Measurements from ENCODE around the gene TPK1.
"Not testable (repeated sequence)": the region's sequence is repeated elsewhere in the genome, so short reads cannot be mapped to it uniquely, and the experiment has no call there.

Gene TPK1

GRCh38 chr7:144574753-144575152 lies 261.1 kb downstream of the TPK1 start:
- not testable (repeated sequence) for H3K27ac ChIP-seq (ENCODE audit: low read depth, low read length); H3K27me3 ChIP-seq (ENCODE audit: control insufficient read depth in 1 of 2, insufficient read depth in 2 of 2, low read length in 2 of 2); H3K36me3 ChIP-seq (ENCODE audit: control insufficient read depth in 1 of 2, insufficient read depth in 2 of 2, low read length in 2 of 2); H3K4me3 ChIP-seq (ENCODE audit: low read depth in 1 of 2, low read length in 2 of 2); H3K4me1 ChIP-seq (ENCODE audit: control insufficient read depth in 1 of 2, insufficient read depth in 2 of 2, low read length in 2 of 2); H3K9me3 ChIP-seq (ENCODE audit: control insufficient read depth in 1 of 2, low read length in 2 of 2); H3K9ac ChIP-seq (ENCODE audit: low read depth in 1 of 2, low read length in 2 of 2)

DNA sequence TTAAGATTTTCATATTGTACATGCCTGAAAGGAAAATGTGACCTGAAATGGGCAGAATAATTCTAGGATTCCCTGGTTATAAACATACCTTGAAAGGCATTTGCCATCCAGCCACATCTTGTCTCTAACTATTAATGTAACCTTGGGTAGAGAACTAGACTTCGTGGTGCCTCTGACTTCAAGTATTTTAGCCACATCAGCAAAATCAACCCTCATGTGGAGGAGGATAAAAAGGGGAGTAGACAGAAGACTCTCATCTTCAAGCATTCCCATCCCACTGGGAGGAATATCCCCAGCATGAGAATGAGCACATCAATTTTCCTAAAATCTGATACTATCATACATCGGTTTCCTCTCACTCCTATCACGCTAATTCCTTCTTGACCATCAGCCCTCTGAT lies 267.6 kb downstream of the TPK1 start:
- Histone ChIP-seq H3K4me1 (ENCODE audit: control insufficient read depth in 1 of 2, insufficient read depth in 2 of 2, low read length in 2 of 2) (no peaks in the 10 kb centered on the region), H3K36me3 (ENCODE audit: control insufficient read depth in 1 of 2, insufficient read depth in 2 of 2, low read length in 2 of 2) (no peaks in the 10 kb centered on the region), H3K4me3 (ENCODE audit: low read depth in 1 of 2, low read length in 2 of 2) (no peak overlapping the region), H3K27me3 (ENCODE audit: control insufficient read depth in 1 of 2, insufficient read depth in 2 of 2, low read length in 2 of 2) (no peaks in the 10 kb centered on the region), H3K9me3 (ENCODE audit: control insufficient read depth in 1 of 2, low read length in 2 of 2) (no peaks in the 10 kb centered on the region), H3K27ac (ENCODE audit: low read depth, low read length) (no peak overlapping the region), H3K9ac (ENCODE audit: low read depth in 1 of 2, low read length in 2 of 2) (no peak overlapping the region)

DNA sequence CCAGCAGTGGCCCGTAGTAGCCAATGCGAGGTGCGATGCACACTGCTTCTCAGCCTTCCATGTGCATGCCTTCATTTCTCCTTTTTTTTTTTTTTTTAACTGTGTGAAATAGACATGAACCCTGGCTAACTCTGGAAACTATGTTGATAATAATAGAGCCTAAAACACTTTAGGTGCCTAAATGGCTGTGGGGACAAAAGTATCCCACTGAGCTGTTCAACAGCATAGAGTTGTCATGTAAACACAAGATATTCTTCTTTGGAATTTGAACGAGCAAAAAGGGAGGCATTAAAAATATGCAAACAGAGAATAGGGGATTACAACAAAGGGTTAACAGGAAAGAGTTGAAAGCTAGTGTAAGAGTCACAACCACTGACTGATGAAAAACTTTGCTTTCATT lies 270.3 kb downstream of the TPK1 start:
- Histone ChIP-seq H3K27me3 (ENCODE audit: control insufficient read depth in 1 of 2, insufficient read depth in 2 of 2, low read length in 2 of 2) (no peaks in the 10 kb centered on the region), H3K9me3 (ENCODE audit: control insufficient read depth in 1 of 2, low read length in 2 of 2) (no peaks in the 10 kb centered on the region), H3K4me1 (ENCODE audit: control insufficient read depth in 1 of 2, insufficient read depth in 2 of 2, low read length in 2 of 2) (no peaks in the 10 kb centered on the region), H3K4me3 (ENCODE audit: low read depth in 1 of 2, low read length in 2 of 2) (no peak overlapping the region), H3K9ac (ENCODE audit: low read depth in 1 of 2, low read length in 2 of 2) (no peak overlapping the region), H3K36me3 (ENCODE audit: control insufficient read depth in 1 of 2, insufficient read depth in 2 of 2, low read length in 2 of 2) (no peaks in the 10 kb centered on the region), H3K27ac (ENCODE audit: low read depth, low read length) (no peak overlapping the region)

DNA sequence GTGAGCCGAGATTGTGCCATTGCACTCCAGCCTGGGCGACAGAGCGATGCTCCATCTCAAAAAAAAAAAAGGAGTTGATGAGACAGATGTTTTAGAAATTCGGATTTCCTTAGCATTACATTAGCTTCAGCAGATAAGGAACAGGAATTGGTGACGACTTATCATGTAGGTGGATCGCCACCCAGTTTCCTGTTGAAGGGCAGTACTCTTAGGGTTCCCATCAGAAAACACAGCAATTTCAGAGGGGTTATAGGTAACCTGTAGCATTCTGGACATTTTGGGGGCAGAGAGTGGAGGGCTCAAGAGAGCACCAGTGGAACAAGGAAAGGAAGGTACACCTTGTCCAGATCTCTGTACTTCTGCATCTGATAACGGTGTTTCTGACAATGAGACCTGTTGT lies 286.0 kb downstream of the TPK1 start:
- Histone ChIP-seq H3K27ac (ENCODE audit: low read depth, low read length) (no peak overlapping the region), H3K27me3 (ENCODE audit: control insufficient read depth in 1 of 2, insufficient read depth in 2 of 2, low read length in 2 of 2) (no peaks in the 10 kb centered on the region), H3K9ac (ENCODE audit: low read depth in 1 of 2, low read length in 2 of 2) (no peak overlapping the region), H3K4me3 (ENCODE audit: low read depth in 1 of 2, low read length in 2 of 2) (no peak overlapping the region), H3K9me3 (ENCODE audit: control insufficient read depth in 1 of 2, low read length in 2 of 2) (no peaks in the 10 kb centered on the region), H3K4me1 (ENCODE audit: control insufficient read depth in 1 of 2, insufficient read depth in 2 of 2, low read length in 2 of 2) (no peaks in the 10 kb centered on the region), H3K36me3 (ENCODE audit: control insufficient read depth in 1 of 2, insufficient read depth in 2 of 2, low read length in 2 of 2) (no peaks in the 10 kb centered on the region)

GRCh38 chr7:144548556-144548955 lies 287.3 kb downstream of the TPK1 start:
- no peaks in the 10 kb centered on the region for H3K9me3 ChIP-seq (ENCODE audit: control insufficient read depth in 1 of 2, low read length in 2 of 2)
- H3K9ac ChIP-seq (ENCODE audit: low read depth in 1 of 2, low read length in 2 of 2), result no peak overlapping the region
- no peak overlapping the region for H3K4me3 ChIP-seq (ENCODE audit: low read depth in 1 of 2, low read length in 2 of 2)
- H3K27me3 ChIP-seq (ENCODE audit: control insufficient read depth in 1 of 2, insufficient read depth in 2 of 2, low read length in 2 of 2), result no peaks in the 10 kb centered on the region
- no peaks in the 10 kb centered on the region for H3K36me3 ChIP-seq (ENCODE audit: control insufficient read depth in 1 of 2, insufficient read depth in 2 of 2, low read length in 2 of 2)
- H3K4me1 ChIP-seq (ENCODE audit: control insufficient read depth in 1 of 2, insufficient read depth in 2 of 2, low read length in 2 of 2), result no peaks in the 10 kb centered on the region
- H3K27ac ChIP-seq (ENCODE audit: low read depth, low read length), result no peak overlapping the region

DNA sequence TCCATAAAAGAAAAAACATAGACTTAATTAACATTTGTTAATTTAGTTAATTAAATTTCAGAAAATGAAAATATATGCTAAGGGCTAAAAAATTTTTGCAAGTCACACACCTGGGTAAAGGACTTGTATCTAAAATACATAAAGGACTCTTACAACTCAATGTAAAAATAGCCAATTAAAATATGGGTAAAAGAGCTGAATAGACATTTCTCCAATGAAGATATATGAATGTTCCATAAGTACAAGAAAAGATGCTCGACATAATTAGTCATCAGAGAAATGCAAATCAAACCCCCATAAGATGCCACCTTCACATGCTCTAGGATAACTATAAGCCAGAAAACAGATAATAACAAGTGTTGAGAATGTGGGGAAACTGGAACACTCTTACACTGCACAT lies 288.0 kb downstream of the TPK1 start:
- Histone ChIP-seq H3K36me3 (ENCODE audit: control insufficient read depth in 1 of 2, insufficient read depth in 2 of 2, low read length in 2 of 2) (no peaks in the 10 kb centered on the region), H3K9ac (ENCODE audit: low read depth in 1 of 2, low read length in 2 of 2) (no peak overlapping the region), H3K4me3 (ENCODE audit: low read depth in 1 of 2, low read length in 2 of 2) (no peak overlapping the region), H3K9me3 (ENCODE audit: control insufficient read depth in 1 of 2, low read length in 2 of 2) (no peaks in the 10 kb centered on the region), H3K27me3 (ENCODE audit: control insufficient read depth in 1 of 2, insufficient read depth in 2 of 2, low read length in 2 of 2) (no peaks in the 10 kb centered on the region), H3K4me1 (ENCODE audit: control insufficient read depth in 1 of 2, insufficient read depth in 2 of 2, low read length in 2 of 2) (no peaks in the 10 kb centered on the region), H3K27ac (ENCODE audit: low read depth, low read length) (no peak overlapping the region)

GRCh38 chr7:144546782-144547181 lies 289.1 kb downstream of the TPK1 start:
- Histone ChIP-seq H3K36me3 (ENCODE audit: control insufficient read depth in 1 of 2, insufficient read depth in 2 of 2, low read length in 2 of 2) (no peaks in the 10 kb centered on the region), H3K4me1 (ENCODE audit: control insufficient read depth in 1 of 2, insufficient read depth in 2 of 2, low read length in 2 of 2) (no peaks in the 10 kb centered on the region), H3K4me3 (ENCODE audit: low read depth in 1 of 2, low read length in 2 of 2) (no peak overlapping the region), H3K9ac (ENCODE audit: low read depth in 1 of 2, low read length in 2 of 2) (no peak overlapping the region), H3K27ac (ENCODE audit: low read depth, low read length) (no peak overlapping the region), H3K9me3 (ENCODE audit: control insufficient read depth in 1 of 2, low read length in 2 of 2) (no peaks in the 10 kb centered on the region), H3K27me3 (ENCODE audit: control insufficient read depth in 1 of 2, insufficient read depth in 2 of 2, low read length in 2 of 2) (no peaks in the 10 kb centered on the region)

GRCh38 chr7:144545330-144545729 lies 290.5 kb downstream of the TPK1 start:
- H3K27me3 ChIP-seq (ENCODE audit: control insufficient read depth in 1 of 2, insufficient read depth in 2 of 2, low read length in 2 of 2), result no peaks in the 10 kb centered on the region
- H3K36me3 ChIP-seq (ENCODE audit: control insufficient read depth in 1 of 2, insufficient read depth in 2 of 2, low read length in 2 of 2), result no peaks in the 10 kb centered on the region
- H3K4me1 ChIP-seq (ENCODE audit: control insufficient read depth in 1 of 2, insufficient read depth in 2 of 2, low read length in 2 of 2), result no peaks in the 10 kb centered on the region
- no peak overlapping the region for H3K27ac ChIP-seq (ENCODE audit: low read depth, low read length)
- no peaks in the 10 kb centered on the region for H3K9me3 ChIP-seq (ENCODE audit: control insufficient read depth in 1 of 2, low read length in 2 of 2)
- no peak overlapping the region for H3K9ac ChIP-seq (ENCODE audit: low read depth in 1 of 2, low read length in 2 of 2)
- no peak overlapping the region for H3K4me3 ChIP-seq (ENCODE audit: low read depth in 1 of 2, low read length in 2 of 2)

DNA sequence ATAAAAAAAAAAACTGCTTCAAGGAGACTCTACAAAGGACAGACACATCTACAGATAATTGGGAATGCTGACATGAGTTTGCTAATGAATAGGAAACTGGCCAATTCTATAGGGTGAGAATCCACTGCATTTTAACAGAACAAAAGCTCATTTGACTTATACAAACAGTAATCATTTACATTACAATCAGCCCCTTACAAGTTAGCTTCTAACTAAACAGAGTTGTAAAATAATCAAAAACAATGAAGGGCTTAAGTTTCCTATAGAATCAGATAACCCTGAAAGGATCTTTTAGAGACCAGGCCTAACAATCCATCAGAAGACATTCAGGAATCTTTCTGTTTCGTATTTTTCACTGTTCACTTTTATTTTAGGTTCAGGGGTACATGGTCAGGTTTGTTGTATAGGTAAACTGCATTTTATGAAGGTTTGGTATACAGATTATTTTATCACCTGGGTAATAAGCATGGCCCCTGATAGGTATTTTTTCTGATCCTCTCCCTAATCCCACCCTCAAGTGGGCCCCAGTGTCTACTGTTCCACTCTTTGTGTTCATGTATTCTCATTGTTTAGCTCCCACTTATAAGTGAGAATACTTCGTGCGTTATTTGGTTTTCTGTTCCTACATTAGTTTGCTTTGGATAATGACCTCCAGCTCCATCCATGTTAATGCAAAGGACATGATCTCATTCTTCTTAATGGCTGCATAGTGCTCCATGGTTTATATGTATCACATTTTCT lies 301.0 kb downstream of the TPK1 start:
- Histone ChIP-seq H3K4me3 (ENCODE audit: low read depth in 1 of 2, low read length in 2 of 2) (no peak overlapping the region), H3K9me3 (ENCODE audit: control insufficient read depth in 1 of 2, low read length in 2 of 2) (no peaks in the 10 kb centered on the region), H3K27me3 (ENCODE audit: control insufficient read depth in 1 of 2, insufficient read depth in 2 of 2, low read length in 2 of 2) (no peaks in the 10 kb centered on the region), H3K27ac (ENCODE audit: low read depth, low read length) (no peak overlapping the region), H3K36me3 (ENCODE audit: control insufficient read depth in 1 of 2, insufficient read depth in 2 of 2, low read length in 2 of 2) (no peaks in the 10 kb centered on the region), H3K9ac (ENCODE audit: low read depth in 1 of 2, low read length in 2 of 2) (no peak overlapping the region), H3K4me1 (ENCODE audit: control insufficient read depth in 1 of 2, insufficient read depth in 2 of 2, low read length in 2 of 2) (no peaks in the 10 kb centered on the region)

GRCh38 chr7:144534196-144534595 lies 301.7 kb downstream of the TPK1 start:
- no peaks in the 10 kb centered on the region for H3K27me3 ChIP-seq (ENCODE audit: control insufficient read depth in 1 of 2, insufficient read depth in 2 of 2, low read length in 2 of 2)
- H3K27ac ChIP-seq (ENCODE audit: low read depth, low read length), result no peak overlapping the region
- H3K36me3 ChIP-seq (ENCODE audit: control insufficient read depth in 1 of 2, insufficient read depth in 2 of 2, low read length in 2 of 2), result no peaks in the 10 kb centered on the region
- no peak overlapping the region for H3K4me3 ChIP-seq (ENCODE audit: low read depth in 1 of 2, low read length in 2 of 2)
- no peaks in the 10 kb centered on the region for H3K4me1 ChIP-seq (ENCODE audit: control insufficient read depth in 1 of 2, insufficient read depth in 2 of 2, low read length in 2 of 2)
- H3K9me3 ChIP-seq (ENCODE audit: control insufficient read depth in 1 of 2, low read length in 2 of 2), result no peaks in the 10 kb centered on the region
- no peak overlapping the region for H3K9ac ChIP-seq (ENCODE audit: low read depth in 1 of 2, low read length in 2 of 2)

DNA sequence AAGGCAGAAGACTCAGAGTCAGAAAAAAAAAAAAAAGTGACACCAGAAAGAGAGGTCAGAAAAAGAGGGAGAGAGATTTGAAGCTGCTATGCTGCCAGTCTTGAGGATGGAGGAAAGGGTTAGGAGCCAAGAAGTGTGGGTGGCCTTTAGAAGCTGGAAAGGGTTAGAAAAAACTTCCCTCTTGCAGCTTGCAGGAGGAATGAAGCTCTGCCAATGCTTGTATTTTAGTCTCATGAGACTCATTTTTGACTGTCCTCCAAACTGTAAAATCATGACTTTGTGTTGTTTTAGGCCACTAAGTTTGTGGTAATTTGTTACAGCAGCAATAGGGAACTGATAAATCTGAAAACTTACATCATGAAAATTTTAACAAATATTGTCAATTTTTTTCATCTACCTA lies 304.7 kb downstream of the TPK1 start:
- Histone ChIP-seq H3K4me1 (ENCODE audit: control insufficient read depth in 1 of 2, insufficient read depth in 2 of 2, low read length in 2 of 2) (no peaks in the 10 kb centered on the region), H3K27ac (ENCODE audit: low read depth, low read length) (no peak overlapping the region)

More for the DNA sequence above, 304.7 kb downstream of the TPK1 start:
- no peak overlapping the region for H3K9ac ChIP-seq (ENCODE audit: low read depth in 1 of 2, low read length in 2 of 2)
- no peak overlapping the region for H3K4me3 ChIP-seq (ENCODE audit: low read depth in 1 of 2, low read length in 2 of 2)
- no peaks in the 10 kb centered on the region for H3K9me3 ChIP-seq (ENCODE audit: control insufficient read depth in 1 of 2, low read length in 2 of 2)
- H3K36me3 ChIP-seq (ENCODE audit: control insufficient read depth in 1 of 2, insufficient read depth in 2 of 2, low read length in 2 of 2), result no peaks in the 10 kb centered on the region
- no peaks in the 10 kb centered on the region for H3K27me3 ChIP-seq (ENCODE audit: control insufficient read depth in 1 of 2, insufficient read depth in 2 of 2, low read length in 2 of 2)

All from duodenal mucosa (tissue), 2 donors.